GM21786 (cell line): ENCODE measurements around the gene EPHA6.
"Not testable (repeated sequence)": the region's sequence is repeated elsewhere in the genome, so short reads cannot be mapped to it uniquely, and the experiment has no call there.

Source experiments
- ATAC-seq: cut with Tn5 transposase; IDR thresholded peaks from one replicate; pipeline ENCODE4 v1.9.1; 2021; ENCODE audit not compliant: unreplicated experiment

The EPHA6 gene

GRCh38 chr3:97010881-97011657 lies 196.7 kb downstream of the EPHA6 start:
- ATAC-seq, result no peak

- no peak for ATAC-seq
These were observed 207.4 kb downstream of the EPHA6 start for GRCh38 chr3:97021778-97022177.

GRCh38 chr3:97025612-97026011 lies 211.2 kb downstream of the EPHA6 start:
- not testable (repeated sequence) for ATAC-seq

GRCh38 chr3:97029972-97030371 lies 215.6 kb downstream of the EPHA6 start:
- no peak for ATAC-seq

- ATAC-seq, result no peak
These were observed 223.0 kb downstream of the EPHA6 start for GRCh38 chr3:97037294-97037943.

- no peak for ATAC-seq
These were observed 229.0 kb downstream of the EPHA6 start for GRCh38 chr3:97043411-97043810.

- ATAC-seq, result no peak
These were observed 243.0 kb downstream of the EPHA6 start for GRCh38 chr3:97057365-97057764.

- ATAC-seq, result no peak
These were observed 244.8 kb downstream of the EPHA6 start for GRCh38 chr3:97059168-97059567.

GRCh38 chr3:97066531-97066930 lies 252.1 kb downstream of the EPHA6 start:
- ATAC-seq, result no peak

GRCh38 chr3:97070302-97070701 lies 255.9 kb downstream of the EPHA6 start:
- ATAC-seq, result no peak

GRCh38 chr3:97074546-97074945 lies 260.2 kb downstream of the EPHA6 start:
- no peak for ATAC-seq

- no peak for ATAC-seq
These were observed 262.3 kb downstream of the EPHA6 start for GRCh38 chr3:97076673-97077072.

- ATAC-seq, result no peak
These were observed 275.2 kb downstream of the EPHA6 start for GRCh38 chr3:97089621-97090020.

- no peak for ATAC-seq
These were observed 288.2 kb downstream of the EPHA6 start for GRCh38 chr3:97102641-97103040.

- ATAC-seq, result no peak
These were observed 291.7 kb downstream of the EPHA6 start for GRCh38 chr3:97105989-97106651.

- no peak for ATAC-seq
These were observed 292.2 kb downstream of the EPHA6 start for GRCh38 chr3:97106652-97106989.

GRCh38 chr3:97108136-97108535 lies 293.7 kb downstream of the EPHA6 start:
- no peak for ATAC-seq

GRCh38 chr3:97111244-97111643 lies 296.9 kb downstream of the EPHA6 start:
- no peak for ATAC-seq

GRCh38 chr3:97121386-97121785 lies 307.0 kb downstream of the EPHA6 start:
- ATAC-seq, result no peak

GRCh38 chr3:97125902-97126499 lies 311.6 kb downstream of the EPHA6 start:
- no peak for ATAC-seq

GRCh38 chr3:97131476-97131875 lies 317.1 kb downstream of the EPHA6 start:
- no peak for ATAC-seq
